ENCODE measurements around the gene NCK2. TPM values are rescaled to one million over a fixed set of nuclear protein-coding genes. Genes with fewer than 3 reads are reported as not detected.

Gene NCK2
- total and polyA plus RNA-seq, 2 of the 13 experiments (the other 11 are each of a cell fraction or from before 2014, with no cell fraction given) = 14.8 to 23.5 TPM

- TF ChIP-seq KDM3A (CRISPR knock-in tag; IDR thresholded peaks at IDR 0.05; ENCODE audit: low read depth) (no peak), ZNF224 (CRISPR knock-in tag; IDR thresholded peaks at IDR 0.05) (no peak), STAG1 (CRISPR knock-in tag; IDR thresholded peaks at IDR 0.05) (peak; percentile 37), E2F1 (CRISPR knock-in tag; IDR thresholded peaks at IDR 0.05) (no peak), ZNF562 (CRISPR knock-in tag; IDR thresholded peaks at IDR 0.05; ENCODE audit: borderline replicate concordance) (no peak), ZSCAN25 (CRISPR knock-in tag; IDR thresholded peaks at IDR 0.05) (no peak), ZBTB25 (CRISPR knock-in tag; IDR thresholded peaks at IDR 0.05) (no peak)
Observed at GRCh38 chr2:105782123-105782522, 37.4 kb downstream of the NCK2 start (continued).

GRCh38 chr2:105782646-105783045 lies 37.9 kb downstream of the NCK2 start:
- no peak overlapping the region for H2AFZ ChIP-seq (ENCODE audit: low read length)
- no peaks in the 10 kb centered on the region for H4K20me1 ChIP-seq (ENCODE audit: insufficient read depth, low read length)
- H3K9me3 ChIP-seq (ENCODE audit: low read length) = no peaks in the 10 kb centered on the region
- 94% methylated on average over 12 of the region's 12 CpGs for WGBS (ENCODE audit: low lambda C conversion rate)
- H3K36me3 ChIP-seq (replicated peaks in 1 of 2; ENCODE audit: control insufficient read depth in 1 of 2, insufficient read depth in 2 of 2, low read length in 2 of 2) = 0 out of 5 replicates have a peak, but pooled peaks cover 2% of the 10 kb centered on the region in 2 experiments
- no peak overlapping the region for H3K27ac ChIP-seq (ENCODE audit: extremely low read length, insufficient read depth, low read length)
- no peak for TF ChIP-seq EZH2 (conservative IDR thresholded peaks at IDR 0.05; ENCODE audit: low read depth, low read length)
- TF ChIP-seq DNMT1 (CRISPR knock-in tag; IDR thresholded peaks at IDR 0.05) = no peak
- no peak for TF ChIP-seq KLF15 (CRISPR knock-in tag; IDR thresholded peaks at IDR 0.05; ENCODE audit: borderline replicate concordance)
- TF ChIP-seq ZNF629 (CRISPR knock-in tag; conservative IDR thresholded peaks at IDR 0.05) = no peak
- TF ChIP-seq SRSF9 (IDR thresholded peaks at IDR 0.05; ENCODE audit: borderline replicate concordance, insufficient read depth, low read depth, low read length, poor library complexity, severe bottlenecking) = no peak
- TF ChIP-seq ELK4 (CRISPR knock-in tag; IDR thresholded peaks at IDR 0.05; ENCODE audit: borderline replicate concordance) = no peak
- POLR2A ChIA-PET = no interaction called here
- ATAC-seq (no peak), FAIRE-seq (no peak), DNase-seq (ENCODE audit: low spot score) (no peak)
- CTCF ChIA-PET (ENCODE audit: low intra/inter-chr PET ratio, low total read pairs) = no interaction called here
- intact Hi-C loops (cut with micrococcal nuclease; ENCODE audit: unreplicated experiment) = no loop called here
- no peaks in the 10 kb centered on the region for H3K27me3 ChIP-seq (ENCODE audit: control insufficient read depth in 1 of 2, insufficient read depth in 2 of 2, low read length in 2 of 2)
- no peak overlapping the region for H3K4me2 ChIP-seq (ENCODE audit: low read depth, low read length)
- peaks cover 12% of the 10 kb centered on the region for H3K4me1 ChIP-seq (ENCODE audit: insufficient read depth, low read length)
- BruUV-seq (replicated peaks) = no TSS peak
- no peak overlapping the region for H3K9ac ChIP-seq (ENCODE audit: insufficient read depth, low read depth, low read length)
- in situ Hi-C loops (cut with HindIII; ENCODE audit: extremely low pct_ligation_motif_present, low pct_unique_long_range_greater_than_20kb) = no loop called here
- peaks cover 4% of the 10 kb centered on the region for H3K79me2 ChIP-seq (ENCODE audit: insufficient read depth, low read length)
- H3K4me3 ChIP-seq (replicated peaks in 1 of 3; ENCODE audit: insufficient read depth in 1 of 3, low read depth in 2 of 3, low read length in 3 of 3) = no peak overlapping the region

Measured in HepG2 (cell line).